Stimulated activated CD4-positive, alpha-beta T cell treated with anti-CD3 and anti-CD28 coated beads, Interleukin-4, amount 100 ng/mL, for 1 hour (primary cell): ENCODE results near the gene PCCA.
"Not testable (repeated sequence)": the region's sequence is repeated elsewhere in the genome, so short reads cannot be mapped to it uniquely, and the experiment has no call there.

Source experiments
- DNase-seq: peaks from one replicate; pipeline ENCODE4 v3.0.0-alpha.2; 2020

PCCA gene

DNA sequence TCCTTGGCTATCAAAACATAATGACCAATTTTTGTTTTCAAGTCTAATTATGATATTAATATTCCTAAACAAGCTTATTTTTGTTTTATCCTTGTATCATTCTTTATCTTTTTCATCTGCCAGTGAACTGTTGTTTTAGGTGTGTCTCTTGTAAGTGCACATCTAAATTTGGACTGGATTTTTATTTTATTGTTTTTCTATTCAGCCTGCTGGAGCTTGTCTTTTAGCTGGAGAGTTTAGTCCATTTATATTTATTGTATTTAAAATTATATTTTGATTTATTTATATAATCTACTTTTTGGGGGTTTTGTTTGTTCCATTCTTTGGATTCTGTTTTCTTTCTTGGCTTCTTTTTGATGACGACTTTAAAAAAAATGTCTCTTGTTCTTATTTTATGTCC is 159.0 kb downstream of the PCCA start:
- no peak for DNase-seq

DNA sequence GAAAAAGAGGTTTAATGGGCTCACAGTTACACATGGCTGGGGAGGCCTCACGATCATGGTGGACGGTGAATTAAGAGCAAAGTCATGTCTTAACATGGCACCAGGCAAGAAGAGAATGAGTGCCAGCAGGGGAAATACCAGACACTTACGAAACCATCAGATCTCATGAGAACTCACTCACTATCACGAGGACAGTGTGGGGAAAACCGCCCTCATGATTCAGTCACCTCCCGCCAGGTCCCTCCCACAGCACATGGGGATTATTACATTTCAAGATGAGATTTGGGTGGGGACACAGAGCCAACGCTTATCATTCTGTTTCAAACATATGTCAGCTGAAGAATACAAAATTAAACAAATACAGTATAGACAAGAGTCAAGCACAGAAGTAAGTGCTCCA is 165.1 kb downstream of the PCCA start:
- no peak for DNase-seq

- DNase-seq = no peak
Observed at GRCh38 chr13:100262404-100262803, 173.5 kb downstream of the PCCA start.

GRCh38 chr13:100266026-100266425 is 177.1 kb downstream of the PCCA start:
- DNase-seq = no peak

DNA sequence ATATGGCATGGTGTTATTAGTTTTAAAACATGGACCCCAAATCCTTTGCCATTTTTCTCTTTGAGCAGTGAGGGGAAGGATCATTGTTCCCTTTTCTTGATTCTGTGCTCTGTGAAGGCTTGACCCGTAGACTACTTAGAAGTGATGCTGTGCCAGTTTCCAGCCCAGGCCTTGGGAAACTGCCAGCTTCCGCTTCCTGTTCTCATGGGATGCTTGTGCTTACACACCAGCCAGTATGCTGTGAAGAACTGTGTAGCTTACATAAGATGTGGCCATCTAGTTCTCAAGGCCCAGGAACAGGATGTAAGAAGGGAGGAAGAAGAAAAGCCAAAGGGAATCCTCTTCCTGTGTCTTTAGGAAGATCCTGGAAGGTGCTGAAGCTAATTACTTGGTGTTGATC is 180.9 kb downstream of the PCCA start:
- DNase-seq = no peak

DNA sequence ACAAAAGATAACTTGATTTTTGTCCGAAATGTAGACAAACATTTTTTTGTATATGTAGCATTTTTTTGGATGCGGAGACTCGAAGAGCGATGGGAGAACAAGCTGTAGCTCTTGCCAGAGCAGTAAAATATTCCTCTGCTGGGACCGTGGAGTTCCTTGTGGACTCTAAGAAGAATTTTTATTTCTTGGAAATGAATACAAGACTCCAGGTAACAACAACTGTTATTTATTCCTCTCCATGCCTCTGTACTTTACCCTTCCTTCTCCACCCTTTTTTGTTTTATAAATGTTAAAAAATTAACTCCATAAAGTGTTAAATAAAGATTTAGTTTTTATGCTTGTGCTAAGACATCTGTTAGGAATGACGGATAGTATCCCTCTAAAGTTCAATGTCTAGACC is 184.2 kb downstream of the PCCA start:
- no peak for DNase-seq

DNA sequence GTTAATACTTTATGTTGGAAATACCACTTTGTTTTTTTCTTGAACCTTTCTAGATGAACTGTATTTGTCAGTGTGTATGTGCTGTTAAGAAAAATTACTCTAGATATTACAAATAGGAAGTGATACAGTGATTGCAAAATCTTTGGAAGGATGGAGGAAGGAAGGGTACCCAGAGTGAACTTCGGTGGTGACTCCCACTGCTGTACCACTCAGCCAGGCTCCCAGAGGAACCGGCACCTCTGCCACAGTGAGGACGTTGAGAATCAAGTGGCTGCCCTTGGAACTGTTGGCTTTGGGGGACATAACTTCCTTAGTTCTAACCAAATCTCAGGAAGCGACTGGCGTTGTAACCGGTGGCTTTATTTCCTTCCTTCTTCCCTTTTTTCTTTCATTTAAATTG is 184.7 kb downstream of the PCCA start:
- DNase-seq = no peak

DNA sequence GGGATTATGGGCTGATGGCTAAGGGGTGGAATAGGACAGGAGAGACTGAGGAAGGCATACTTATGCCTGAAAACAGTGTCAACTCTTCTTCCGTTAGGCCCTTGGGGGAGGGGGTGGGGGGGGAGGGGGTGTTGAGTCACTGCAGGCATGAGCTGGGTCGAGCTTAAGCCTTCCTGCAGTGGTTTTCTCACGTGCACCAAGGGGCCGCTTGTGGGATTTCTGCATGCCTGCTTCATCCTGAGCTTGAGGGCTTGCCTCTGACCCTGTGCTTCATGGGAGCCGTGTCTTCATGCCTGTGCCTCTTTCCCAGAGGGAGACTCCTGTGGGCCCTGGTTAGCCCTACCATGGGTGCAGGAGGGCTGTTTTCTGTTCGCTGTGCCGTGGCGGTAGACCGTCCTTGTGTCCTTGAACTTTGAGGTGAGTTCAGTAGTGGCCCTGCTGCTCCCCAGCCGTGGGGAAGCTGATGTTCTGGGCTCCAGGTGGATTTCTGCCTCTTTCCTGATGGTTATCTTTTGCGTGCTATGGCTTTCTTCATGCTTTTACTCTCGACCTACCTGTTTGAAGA is 186.1 kb downstream of the PCCA start:
- no peak for DNase-seq

- DNase-seq = no peak
Observed at GRCh38 chr13:100275746-100276145, 186.9 kb downstream of the PCCA start.

- no peak for DNase-seq
Observed at GRCh38 chr13:100280681-100281080, 191.8 kb downstream of the PCCA start.

- not testable (repeated sequence) for DNase-seq
Observed at GRCh38 chr13:100282306-100282705, 193.4 kb downstream of the PCCA start.

DNA sequence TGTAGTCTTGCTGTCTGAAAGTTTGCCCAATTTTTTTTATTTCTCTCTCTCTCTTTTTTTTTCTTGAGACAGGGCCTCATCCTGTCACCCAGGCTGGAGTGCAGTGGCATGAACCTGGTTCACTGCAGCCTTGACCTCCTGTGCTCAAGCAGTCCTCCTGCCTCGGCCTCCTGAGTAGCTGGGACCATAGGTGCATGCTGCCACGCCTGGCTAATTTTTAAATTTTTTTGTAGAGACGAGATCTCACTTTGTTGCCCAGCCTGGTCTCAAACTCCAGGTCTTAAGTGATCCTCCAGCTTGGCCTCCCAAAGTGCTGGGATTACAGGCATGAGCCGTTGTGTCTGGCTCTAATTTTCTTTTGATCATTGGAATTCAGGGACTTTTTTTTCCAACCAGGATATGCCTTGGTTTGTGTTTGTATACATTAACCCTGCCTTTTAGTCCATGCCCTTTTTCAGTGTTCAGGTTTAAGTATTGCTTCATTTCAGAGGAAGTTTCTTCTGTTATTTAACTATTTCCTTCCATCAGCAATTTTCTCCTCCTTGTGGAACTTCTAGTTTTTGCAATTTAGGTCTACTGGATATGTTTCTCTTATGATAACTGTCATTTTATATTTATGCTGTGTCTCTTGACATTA is 201.4 kb downstream of the PCCA start:
- DNase-seq = no peak

DNA sequence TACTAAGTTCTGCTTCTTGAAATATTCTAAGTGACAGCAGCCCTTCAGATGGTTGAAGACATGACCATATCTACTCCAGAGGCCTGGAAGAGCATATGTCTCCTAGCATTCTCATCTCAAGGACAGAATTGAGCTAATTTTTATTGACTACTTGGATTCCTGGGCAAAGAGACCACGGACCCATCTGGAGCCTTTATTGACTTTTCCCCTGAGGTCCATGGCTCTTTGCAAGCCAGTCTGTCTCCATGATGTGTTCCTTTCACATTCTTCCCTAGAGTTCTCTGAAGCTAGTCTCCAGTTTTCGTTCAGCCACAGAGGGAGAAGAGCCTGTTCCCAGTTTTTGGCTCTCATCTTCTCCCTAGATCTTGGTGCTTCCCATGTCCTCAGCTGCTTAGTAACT is 202.7 kb downstream of the PCCA start:
- no peak for DNase-seq

DNA sequence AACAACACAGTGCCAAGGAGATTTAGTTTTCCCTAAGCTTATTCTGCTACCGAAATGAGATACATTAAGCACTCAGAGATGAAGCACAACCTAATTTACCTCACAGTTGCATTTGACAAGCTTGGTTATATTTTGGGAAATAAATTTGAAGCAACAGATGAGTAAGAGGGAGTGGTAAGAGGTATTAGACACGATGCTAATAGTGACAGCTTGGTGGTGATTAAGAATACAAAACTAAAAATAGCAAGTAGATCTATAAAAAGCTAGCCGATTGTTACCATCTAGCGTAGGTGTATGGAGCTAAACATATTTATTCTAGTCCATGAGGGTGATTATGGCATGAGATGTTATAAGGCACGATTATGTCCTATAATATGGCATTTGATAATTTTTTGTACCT is 208.5 kb downstream of the PCCA start:
- no peak for DNase-seq

GRCh38 chr13:100298116-100298681 is 209.3 kb downstream of the PCCA start:
- DNase-seq = no peak

- no peak for DNase-seq
Observed at GRCh38 chr13:100298691-100299090, 209.8 kb downstream of the PCCA start.

- no peak for DNase-seq
Observed at GRCh38 chr13:100300243-100300642, 211.3 kb downstream of the PCCA start.

- no peak for DNase-seq
Observed at GRCh38 chr13:100300708-100301107, 211.8 kb downstream of the PCCA start.

GRCh38 chr13:100301418-100301817 is 212.5 kb downstream of the PCCA start:
- DNase-seq = no peak

GRCh38 chr13:100302391-100302790 is 213.5 kb downstream of the PCCA start:
- DNase-seq = no peak

- no peak for DNase-seq
Observed at GRCh38 chr13:100304229-100304628, 215.3 kb downstream of the PCCA start.

DNA sequence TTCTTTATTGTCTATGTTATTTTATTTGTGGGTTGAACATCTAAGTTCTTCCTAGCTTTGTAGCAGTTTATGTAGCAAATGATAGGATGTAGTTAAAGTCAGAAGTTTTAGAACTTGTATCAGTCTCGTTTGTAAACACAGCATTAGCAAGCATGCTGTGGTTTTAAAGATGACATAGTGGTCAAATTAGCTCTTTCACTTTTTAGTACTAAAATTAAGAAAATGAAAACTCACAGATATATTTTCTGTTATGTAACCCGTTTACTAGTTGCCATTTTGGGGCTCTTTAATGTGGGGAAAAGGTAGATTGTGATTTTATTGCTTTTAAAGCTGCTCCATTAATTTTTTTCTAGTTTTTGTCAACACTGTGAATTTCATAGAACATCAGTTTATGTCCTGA is 216.5 kb downstream of the PCCA start:
- DNase-seq = no peak

GRCh38 chr13:100306030-100306429 is 217.1 kb downstream of the PCCA start:
- no peak for DNase-seq

DNA sequence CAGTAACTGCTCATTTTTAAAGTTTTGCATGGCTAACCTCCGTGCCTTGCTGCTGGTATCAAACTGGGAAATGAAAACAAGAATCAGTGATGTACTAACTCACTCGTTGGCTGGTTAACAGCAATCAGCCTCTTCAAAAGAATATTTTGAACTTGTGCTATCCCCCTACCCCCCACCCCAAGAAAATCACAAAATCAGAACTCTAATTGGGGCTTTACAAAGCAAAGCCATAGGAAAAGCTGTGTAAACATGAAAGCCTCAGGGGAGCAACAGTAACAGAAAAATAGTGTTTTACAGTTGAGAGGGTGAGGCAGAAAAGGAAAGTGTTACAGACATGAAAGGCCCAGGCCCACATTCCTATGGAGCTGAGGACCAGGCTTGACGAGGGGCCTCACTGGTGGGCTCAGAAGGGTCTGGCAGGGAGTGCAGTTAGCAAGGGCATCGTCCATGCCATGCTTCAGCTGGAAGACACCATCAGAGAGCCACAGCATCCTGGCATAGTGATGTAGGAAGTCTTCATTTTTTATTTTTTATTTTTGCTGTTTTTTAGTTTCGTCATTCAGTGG is 217.6 kb downstream of the PCCA start:
- no peak for DNase-seq
